PC-3 (cell line): ENCODE data around the gene KRTAP4-11.

ENCODE experiments used
- EZH2 ChIP-seq: fragments of 300-600 bp; sonication (generic); IDR thresholded peaks from one replicate; pipeline ENCODE4 v1.6.1; 2017; ENCODE audit warnings: antibody characterized with exemption, mild to moderate bottlenecking, low read length; ENCODE audit not compliant: unreplicated experiment
- TF ChIP-seq, protein P1 (sequence below): fragments of 300-600 bp; sonication (generic); conservative IDR thresholded peaks from 2 replicates; pipeline ENCODE4 v1.5.1; 2017; ENCODE audit warnings: antibody characterized with exemption, low read depth, mild to moderate bottlenecking, low read length

DNA sequence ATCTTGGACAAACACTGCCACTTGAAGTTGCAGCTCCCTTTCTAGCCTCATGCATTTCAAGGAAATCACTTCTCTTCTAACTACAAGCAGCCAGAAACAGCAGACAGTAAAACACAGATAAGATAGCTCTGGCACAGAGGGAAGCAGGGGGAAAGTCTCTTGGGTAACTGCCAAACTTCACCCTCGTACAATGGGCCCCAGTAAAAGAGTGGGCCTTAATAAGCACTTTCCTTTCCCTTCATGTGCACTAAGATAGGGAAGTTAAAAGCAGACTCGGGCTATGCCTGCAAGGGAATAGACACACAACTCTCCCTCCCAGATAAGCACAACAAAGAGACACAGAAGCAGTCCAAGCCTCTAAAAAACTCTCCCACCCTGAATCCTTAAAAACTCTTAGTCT lies 35.7 kb upstream of the KRTAP4-11 start:
- TF ChIP-seq, protein P1, sequence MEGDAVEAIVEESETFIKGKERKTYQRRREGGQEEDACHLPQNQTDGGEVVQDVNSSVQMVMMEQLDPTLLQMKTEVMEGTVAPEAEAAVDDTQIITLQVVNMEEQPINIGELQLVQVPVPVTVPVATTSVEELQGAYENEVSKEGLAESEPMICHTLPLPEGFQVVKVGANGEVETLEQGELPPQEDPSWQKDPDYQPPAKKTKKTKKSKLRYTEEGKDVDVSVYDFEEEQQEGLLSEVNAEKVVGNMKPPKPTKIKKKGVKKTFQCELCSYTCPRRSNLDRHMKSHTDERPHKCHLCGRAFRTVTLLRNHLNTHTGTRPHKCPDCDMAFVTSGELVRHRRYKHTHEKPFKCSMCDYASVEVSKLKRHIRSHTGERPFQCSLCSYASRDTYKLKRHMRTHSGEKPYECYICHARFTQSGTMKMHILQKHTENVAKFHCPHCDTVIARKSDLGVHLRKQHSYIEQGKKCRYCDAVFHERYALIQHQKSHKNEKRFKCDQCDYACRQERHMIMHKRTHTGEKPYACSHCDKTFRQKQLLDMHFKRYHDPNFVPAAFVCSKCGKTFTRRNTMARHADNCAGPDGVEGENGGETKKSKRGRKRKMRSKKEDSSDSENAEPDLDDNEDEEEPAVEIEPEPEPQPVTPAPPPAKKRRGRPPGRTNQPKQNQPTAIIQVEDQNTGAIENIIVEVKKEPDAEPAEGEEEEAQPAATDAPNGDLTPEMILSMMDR, result no peak
- TF ChIP-seq EZH2, result no peak
